GM21381 (cell line): ENCODE results near the gene IFI30.
A peak's percentile ranks its signal among the peaks of the same experiment; 100 is the strongest.

Experiments used
- ATAC-seq: cut with Tn5 transposase; IDR thresholded peaks from one replicate; pipeline ENCODE4 v1.9.1; 2021; ENCODE audit warnings: mild to moderate bottlenecking, moderate library complexity; ENCODE audit not compliant: unreplicated experiment

IFI30 gene

DNA sequence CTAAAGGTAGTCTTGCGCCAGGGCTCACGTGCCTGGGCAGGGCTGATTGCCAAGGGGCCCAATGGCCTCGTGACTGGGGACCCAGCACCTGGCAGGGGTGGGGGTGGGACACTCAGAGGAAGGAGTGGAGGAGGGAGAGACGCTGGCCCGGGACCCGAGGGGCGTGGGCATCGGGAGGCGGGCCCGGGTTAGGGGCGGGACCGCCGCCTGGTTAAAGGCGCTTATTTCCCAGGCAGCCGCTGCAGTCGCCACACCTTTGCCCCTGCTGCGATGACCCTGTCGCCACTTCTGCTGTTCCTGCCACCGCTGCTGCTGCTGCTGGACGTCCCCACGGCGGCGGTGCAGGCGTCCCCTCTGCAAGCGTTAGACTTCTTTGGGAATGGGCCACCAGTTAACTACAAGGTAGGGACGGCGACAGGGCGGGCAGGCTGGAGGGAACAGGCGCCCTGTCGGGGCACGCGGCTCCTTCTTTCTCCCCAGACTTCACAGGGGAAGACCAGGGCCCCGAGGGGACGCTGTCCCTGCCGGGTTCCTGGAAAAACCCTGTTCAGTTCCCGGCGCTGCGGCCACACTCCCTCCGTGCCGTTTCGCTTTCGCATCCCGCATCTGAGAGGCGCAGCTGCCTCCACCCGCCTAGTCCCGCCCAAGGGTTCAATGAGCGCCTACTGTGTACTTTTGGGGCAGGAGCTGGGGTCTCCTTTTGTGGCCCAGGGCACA lies at the start of gene IFI30:
TSS of gene IFI30 (plus strand) at position 242 of the 717 bp plus-strand sequence. CDS start at position 271, 29 bp downstream.
- peak; percentile 41 for ATAC-seq

DNA sequence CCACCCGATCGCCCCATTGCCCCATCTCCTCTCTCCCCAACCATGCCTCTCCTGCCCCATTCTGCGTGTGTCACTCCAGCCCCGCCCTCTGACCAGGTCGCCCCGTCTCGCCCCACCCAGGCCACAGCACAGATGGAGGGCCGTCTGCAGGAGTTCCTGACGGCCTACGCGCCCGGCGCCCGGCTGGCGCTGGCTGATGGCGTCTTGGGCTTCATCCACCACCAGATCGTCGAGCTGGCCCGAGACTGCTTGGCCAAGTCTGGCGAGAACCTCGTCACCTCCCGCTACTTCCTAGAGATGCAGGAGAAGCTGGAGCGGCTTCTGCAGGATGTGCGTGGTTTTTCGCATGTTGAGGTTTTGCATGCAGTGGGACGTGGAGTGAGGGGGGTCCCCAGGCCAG lies 49.8 kb upstream of the IFI30 start:
- no peak for ATAC-seq

DNA sequence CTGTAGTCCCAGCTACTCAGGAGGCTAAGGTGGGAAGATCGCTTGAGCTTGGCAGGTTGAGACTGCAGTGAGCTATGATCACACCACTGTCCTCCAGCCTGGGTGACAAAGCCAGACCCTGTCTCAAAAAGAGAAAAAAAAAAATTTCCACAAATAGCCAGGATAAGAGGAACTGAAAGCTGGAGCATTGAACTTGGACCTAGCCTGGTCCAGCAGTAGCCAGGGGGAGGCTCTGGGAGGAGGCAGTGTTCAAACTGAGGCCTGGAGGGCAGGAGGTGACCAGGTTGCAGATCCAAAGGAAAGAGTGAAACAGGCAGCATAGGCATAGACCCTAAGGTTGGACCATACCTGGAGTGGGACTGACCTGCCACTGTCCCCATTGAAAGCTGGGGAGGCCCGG lies 47.5 kb upstream of the IFI30 start:
- ATAC-seq = no peak

DNA sequence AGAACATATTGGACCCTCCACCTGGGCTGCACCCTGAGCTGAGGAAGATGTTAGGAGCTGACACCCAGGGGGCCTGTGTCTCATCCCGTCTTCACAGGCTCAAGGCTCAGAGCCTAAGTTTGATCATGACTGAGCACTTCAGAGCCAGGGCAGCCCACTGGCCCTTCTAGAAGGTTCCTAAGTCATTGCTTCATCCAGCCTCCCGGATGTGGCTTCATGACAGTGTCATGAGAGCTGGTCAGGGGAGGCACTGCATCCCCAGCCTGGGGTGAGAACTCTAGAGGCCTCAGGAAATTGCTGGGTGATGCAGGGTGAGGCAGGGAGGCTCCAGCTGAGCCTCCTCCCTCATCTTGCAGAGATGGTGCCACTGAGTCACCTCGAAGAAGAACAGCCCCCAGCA lies 45.6 kb upstream of the IFI30 start:
- ATAC-seq = no peak

DNA sequence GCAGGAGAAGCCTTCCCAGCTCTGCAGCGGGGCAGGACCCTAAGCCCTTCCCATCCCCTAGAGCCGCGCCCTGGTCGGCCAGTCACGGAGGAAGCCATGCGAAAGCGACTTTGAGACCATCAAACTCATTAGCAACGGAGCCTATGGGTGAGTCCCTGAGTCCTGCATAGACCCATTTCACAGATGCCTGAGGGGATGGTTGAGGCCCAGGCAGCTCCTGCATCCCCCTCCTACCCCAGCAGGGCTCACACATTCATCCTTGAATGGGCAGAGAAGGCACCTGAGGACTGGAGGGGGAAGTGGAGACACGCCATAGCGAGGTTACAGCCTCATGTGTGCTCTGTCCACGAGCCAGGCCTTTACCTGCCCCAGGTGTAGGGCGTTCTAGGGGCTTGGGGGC lies 44.8 kb upstream of the IFI30 start:
- no peak for ATAC-seq

DNA sequence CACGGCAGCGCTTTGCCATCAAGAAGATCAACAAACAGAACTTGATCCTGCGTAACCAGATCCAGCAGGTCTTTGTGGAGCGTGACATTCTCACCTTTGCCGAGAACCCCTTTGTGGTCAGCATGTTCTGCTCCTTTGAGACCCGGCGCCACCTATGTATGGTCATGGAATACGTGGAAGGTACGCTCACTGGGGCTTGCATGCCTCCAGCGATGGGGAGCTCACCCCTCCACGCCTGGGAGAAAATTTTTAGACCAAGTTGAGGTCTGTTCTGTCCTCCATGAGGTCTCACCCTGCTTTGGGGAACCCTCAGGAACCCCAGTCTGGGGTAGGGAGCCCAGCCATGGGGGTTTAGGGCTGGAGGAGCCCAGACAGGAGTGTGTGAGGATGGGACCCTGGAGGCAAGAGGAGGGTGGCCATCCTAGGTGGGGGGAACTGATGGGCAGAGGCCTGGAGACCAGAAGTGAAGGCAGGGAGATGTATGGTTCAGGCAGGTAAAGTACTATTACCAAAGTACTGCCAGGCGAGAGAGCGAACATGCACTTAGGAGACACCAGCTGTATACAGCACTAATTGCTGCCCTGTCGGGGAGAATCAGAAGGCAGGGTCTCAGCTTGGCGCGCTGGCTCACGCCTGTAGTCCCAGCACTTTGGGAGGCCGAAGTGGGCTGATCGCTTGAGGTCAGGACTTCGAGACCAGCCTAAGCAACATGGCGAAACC lies 42.9 kb upstream of the IFI30 start:
- ATAC-seq = no peak

DNA sequence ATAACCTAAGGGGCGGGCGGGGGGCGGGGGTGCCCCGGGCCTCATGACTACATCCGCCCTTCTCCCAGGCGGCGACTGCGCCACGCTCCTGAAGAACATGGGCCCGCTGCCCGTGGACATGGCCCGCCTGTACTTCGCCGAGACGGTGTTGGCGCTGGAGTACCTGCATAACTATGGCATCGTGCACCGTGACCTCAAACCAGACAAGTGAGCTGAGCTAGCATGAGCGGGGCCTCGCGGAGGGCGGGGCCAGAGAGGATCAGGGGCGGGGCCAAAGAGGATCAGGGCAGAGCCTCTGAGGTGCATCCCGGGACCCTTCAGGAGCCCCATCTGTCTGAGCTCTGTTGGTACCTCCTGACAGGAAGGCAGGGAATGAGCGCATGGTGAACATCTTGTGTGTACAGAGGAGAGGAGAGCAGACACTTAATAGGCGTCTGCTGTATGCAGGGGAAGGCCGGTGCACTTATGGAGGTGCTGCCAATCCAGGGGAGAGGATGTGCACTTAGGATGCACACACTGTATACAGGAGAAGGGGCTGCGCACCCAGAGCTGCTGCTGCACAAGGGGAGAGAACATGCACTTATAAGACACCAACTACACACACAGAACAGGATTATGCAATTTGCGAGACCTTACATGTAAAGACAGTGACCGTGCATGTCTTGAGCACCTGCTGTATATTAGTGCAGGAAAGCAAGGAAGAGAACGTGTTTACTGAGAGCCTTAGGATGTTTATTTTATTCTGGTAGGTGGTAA lies 41.6 kb upstream of the IFI30 start:
- ATAC-seq = no peak

DNA sequence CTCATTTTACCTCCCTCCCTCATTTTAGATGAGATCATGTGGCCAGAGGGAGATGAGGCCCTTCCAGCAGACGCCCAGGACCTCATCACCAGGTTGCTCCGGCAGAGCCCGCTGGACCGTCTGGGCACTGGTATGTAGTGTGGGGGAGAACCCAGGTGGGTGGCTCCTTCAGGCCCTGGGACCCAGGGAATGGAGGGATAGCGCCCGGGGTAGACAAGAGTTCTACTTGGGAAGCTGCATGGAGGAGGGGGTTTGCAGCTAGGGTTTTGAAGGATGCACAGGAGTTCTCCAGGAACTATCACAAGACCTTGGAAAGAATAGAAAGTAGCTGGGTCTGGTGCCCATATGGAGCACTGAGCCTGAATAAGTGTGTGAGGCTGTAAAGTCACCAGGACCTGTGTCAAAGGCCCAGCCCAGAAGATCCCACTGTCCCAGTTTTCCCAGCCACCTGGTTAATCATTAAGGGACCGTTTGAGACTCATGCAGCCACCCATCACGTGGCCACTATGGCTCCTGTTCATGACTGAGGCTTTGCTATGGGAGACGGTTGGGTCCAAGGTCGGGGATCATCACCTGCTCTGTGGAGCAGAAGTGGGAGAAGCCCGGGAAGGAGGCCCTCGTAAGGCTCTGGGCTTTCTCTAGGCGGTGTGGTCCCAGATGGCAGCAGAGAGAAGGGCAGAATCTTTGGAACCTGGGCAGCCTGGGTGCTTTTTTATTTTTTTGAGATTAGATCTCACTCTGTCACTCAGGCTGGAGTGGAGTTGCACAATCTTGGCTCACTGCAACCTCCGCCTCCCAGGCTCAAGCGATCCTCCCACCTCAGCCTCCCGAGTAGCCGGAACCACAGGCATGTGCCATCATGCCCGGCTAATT lies 37.7 kb upstream of the IFI30 start:
- no peak for ATAC-seq

DNA sequence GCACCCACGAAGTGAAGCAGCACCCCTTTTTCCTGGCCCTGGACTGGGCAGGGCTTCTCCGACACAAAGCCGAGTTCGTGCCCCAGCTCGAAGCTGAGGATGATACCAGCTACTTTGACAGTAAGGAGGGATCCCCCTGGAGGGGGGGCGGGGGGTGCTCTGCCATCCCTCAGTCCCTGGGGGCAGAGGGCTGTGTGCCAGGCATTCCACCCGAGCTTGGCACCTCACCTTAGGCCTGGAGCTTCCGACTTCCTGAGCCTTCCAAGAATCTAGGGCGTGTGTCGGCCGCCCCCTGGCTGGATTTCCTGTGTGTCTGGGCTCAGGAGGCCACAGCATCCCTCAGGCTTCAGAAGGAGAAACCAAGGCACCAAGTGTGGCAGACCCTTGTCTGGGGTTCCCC lies 36.4 kb upstream of the IFI30 start:
- no peak for ATAC-seq

DNA sequence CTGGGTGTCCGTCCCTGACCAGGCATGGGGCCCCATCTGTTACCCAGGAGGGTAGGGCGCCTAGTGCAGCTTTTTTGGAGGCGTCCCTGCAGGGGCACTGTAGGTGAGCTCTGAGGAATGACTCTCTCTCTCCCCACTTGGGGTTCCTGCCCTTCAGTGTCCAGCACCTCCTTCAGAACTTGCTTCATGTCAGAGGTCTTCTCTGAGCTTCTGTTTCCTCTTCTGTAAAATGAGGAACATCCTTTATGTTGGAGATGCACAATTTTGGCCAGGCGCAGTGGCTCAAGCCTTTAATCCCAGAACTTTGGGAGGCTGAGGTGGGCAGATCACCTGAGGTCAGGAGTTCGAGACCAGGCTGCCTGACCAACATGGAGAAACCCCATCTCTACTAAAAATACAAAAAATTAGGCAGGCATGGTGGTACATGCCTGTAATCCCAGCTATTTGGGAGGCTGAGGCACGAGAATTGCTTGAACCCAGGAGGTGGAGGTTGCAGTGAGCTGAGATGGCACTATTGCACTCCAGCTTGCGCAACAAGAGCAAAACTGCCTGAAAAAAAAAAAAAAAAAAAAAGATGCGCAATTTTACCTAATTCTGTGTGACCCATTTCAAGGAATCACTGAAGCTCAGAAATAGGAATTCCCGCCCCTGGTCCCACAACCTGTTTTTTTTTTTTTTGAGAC lies 35.8 kb upstream of the IFI30 start:
- no peak for ATAC-seq

DNA sequence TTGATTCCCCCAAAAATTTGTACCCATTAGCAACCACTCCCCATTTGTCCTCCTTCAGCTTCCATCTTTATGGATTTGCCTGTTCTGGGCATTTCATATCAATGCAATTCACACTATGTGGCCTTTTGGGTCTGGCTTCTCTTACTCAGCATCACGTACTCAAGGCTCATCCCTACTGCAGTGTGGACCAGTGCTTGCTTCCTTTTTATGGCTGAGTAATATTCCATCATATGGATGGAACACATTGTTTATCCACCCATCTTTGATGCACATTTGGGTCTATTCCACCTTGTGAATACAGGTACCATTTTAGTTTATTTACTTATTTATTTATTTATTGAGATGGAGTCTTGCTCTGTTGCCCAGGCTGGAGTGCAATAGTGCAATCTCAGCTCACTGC lies 33.1 kb upstream of the IFI30 start:
- ATAC-seq = no peak

DNA sequence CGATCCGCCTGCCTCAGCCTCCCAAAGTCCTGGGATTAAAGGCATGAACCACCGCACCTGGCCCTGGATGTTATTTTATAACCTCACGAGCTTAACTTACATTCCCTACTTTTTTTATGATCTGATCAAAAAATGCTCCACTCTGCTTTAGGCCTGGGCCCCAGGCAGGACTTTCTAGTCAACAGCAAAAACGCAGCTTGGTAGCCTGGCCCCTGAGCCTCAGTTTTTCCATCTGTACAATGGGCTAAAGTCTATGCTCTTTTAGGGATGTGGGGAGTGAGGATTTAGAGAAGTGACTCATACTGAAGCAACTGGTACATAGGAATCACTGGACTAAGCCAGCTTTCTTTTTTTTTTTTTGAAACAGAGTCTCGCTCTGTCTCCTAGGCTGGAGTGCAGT lies 32.6 kb upstream of the IFI30 start:
- no peak for ATAC-seq

DNA sequence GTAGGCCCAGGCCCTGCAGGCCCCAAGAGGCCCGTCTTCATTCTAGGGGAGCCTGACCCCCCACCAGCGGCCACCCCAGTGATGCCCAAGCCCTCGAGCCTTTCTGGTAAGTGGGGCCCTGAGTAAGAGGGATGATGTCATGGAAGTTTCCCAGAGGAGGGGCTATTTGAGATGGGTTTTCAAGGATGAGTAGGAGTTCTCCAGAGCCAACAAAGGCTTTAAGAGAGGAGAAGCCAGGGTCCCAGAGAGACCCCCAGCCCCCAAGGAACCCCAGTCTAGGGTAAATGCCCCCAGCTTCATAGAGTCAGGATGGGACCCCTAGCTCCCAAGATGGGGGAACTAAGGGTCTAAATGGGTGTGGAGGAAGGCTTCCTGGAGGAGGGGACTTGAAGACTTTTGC lies 29.7 kb upstream of the IFI30 start:
- no peak for ATAC-seq

DNA sequence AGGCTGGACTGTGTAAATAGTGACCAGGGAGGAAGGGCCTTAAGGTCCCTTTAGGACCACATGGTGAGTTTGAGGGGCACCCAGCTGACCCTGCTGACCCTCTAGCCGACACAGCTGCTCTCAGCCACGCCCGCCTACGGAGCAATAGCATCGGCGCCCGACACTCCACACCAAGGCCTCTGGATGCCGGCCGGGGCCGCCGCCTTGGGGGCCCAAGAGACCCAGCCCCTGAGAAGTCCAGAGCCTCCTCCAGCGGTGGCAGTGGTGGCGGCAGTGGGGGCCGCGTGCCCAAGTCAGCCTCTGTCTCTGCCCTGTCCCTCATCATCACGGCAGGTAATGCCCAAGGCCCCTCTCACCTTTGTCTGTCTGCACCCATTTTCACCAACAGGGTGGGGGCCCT lies 29.3 kb upstream of the IFI30 start:
- no peak for ATAC-seq

DNA sequence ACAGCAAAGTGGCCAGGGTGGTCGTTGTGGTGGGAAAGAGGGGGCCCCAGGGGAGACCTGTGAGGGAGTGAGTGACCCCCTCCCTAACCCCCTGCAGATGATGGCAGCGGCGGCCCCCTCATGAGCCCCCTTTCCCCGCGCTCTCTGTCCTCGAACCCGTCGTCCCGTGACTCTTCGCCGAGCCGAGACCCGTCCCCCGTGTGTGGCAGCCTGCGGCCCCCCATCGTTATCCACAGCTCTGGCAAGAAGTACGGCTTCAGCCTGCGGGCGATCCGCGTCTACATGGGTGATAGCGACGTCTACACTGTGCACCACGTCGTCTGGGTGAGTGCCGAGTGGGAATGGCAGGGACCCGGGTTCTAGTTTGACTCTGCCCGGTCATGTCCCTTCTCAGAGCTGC lies 28.7 kb upstream of the IFI30 start:
- ATAC-seq = no peak

DNA sequence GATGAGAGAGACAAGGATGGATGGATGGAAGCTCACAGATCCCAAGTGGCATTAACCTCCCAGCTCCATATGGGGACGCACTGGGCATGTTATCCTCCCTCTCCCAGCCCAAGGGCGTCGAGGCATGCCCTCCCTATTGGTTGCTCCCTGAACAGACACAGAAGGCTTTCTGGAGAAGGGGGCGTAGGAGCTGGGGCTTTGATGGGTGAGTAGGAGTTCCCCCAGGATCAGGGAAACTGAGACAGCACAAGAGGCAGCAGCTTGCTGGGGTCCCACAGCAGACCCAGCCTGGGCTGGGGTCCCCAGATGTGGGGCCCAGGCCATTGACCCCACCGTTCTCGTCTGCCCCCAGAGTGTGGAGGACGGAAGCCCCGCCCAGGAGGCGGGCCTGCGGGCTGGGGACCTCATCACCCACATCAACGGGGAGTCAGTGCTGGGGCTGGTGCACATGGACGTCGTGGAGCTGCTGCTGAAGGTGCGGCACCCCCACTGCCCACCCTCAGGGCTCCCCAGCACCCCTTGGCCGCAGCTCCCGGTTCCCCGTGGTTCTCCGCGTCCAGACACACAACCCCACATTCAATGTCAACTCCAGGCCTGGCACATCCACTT lies 28.1 kb upstream of the IFI30 start:
- ATAC-seq = no peak

DNA sequence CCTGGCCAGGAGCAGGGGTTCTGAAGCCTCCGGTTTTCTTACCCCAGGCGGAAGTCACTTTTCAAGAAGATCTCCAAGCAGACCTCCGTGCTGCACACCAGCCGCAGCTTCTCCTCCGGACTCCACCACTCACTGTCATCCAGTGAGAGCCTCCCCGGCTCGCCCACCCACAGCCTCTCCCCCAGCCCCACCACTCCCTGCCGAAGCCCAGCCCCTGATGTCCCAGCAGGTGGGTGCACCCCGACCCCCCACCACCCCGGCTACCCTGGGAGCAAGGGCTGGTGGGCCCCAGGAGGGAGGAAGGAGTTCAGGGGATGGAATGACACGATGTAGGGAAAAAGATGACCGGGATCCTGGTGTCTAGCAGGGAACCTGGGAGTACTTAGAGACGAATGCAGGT lies 26.2 kb upstream of the IFI30 start:
- ATAC-seq = no peak

DNA sequence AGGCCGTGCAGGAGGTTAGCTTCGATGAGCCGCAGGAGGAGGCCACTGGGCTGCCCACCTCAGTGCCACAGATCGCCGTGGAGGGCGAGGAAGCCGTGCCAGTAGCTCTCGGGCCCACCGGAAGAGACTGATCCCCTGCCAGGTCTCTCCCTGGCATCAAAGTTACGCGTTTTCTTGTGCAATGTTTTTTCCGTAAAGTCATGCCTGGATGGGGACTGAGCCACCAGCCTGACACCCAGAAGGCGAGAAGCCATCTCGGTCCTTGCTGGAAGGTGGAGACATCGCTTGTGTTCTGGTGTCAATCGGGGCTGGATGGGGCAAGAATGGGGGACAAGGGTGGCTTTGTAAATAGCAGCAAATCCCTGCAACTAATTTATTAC lies 24.0 kb upstream of the IFI30 start:
- no peak for ATAC-seq

DNA sequence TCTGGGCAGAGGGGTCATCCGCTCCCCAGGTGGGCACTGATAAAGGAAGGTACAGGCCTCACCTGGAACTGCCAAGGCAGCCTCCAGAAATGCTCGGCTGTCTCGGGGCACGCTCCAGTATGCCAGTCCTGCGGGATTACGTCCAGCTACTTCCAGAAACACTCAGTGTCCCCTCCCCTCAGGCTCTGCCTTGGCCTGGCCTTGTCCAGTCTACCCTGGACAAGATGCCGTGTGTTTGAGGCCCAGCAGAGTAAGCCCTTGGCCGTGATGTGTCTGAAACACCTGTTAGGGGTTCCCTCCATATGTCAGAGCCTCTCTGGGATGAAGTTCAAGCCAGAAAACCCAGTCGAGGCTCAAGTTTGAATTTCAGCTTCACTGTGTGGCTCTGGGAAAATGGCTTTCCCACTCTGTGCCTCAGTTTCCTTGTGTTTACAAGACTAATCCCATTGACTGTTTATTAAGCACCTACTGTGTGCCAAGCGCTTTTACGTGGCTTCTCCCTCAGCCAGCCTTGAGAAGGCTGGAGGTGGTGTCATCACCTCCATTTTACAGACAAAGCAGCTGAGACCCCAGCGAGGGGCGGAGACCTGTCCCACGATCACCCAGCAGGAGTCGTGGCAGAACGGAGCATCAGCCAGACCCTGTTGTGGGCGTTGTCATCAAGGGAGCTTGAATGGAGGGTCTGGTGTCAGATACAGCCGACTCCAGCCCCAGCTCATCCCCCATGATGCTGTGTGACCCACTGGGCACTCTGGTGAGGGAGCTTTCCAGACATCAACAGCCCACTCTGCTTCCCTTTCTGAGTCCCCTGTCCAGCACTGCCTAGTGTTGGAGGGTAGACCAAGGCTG lies 22.6 kb upstream of the IFI30 start:
- no peak for ATAC-seq
